RPMI7951 (cell line): ENCODE results near the gene COX20. TPM values are rescaled to one million over a fixed set of nuclear protein-coding genes. Genes with fewer than 3 reads are reported as not detected.
"Not testable (repeated sequence)": the region's sequence is repeated elsewhere in the genome, so short reads cannot be mapped to it uniquely, and the experiment has no call there.

Experiments
- DNase-seq: peaks from one replicate; pipeline ENCODE4 v3.0.0-alpha.2; 2012; ENCODE audit warnings: low read depth
- total RNA-seq: library from RNA; depleted of rRNA; stranded (reverse); fragments of >200 nt; shearing (Covaris generic); gene quantifications from 2 replicates; pipeline ENCODE4 v1.2.3, GENCODE V29; 2014; rRNA removed

Gene COX20
- total RNA-seq = 45.2 and 50.2 TPM in 2 replicates

GRCh38 chr1:244835276-244836134, at the start of gene COX20:
TSS of gene COX20 (plus strand) at chr1:244835658. CDS start at chr1:244835715, 57 bp downstream.
- DNase-seq = peak; percentile 92

- no peak for DNase-seq
Measured at GRCh38 chr1:244788493-244789275, 46.8 kb upstream of the COX20 start.

- no peak for DNase-seq
Measured at GRCh38 chr1:244789276-244789580, 46.2 kb upstream of the COX20 start.

- no peak for DNase-seq
Measured at GRCh38 chr1:244789731-244790130, 45.7 kb upstream of the COX20 start.

- DNase-seq = no peak
Measured at GRCh38 chr1:244791061-244791460, 44.4 kb upstream of the COX20 start.

GRCh38 chr1:244792188-244792850, 43.1 kb upstream of the COX20 start:
- DNase-seq = no peak

GRCh38 chr1:244794071-244794470, 41.4 kb upstream of the COX20 start:
- DNase-seq = no peak

- DNase-seq = not testable (repeated sequence)
Measured at GRCh38 chr1:244794516-244794915, 40.9 kb upstream of the COX20 start.

GRCh38 chr1:244796719-244797406, 38.6 kb upstream of the COX20 start:
- DNase-seq = peak; percentile 60

GRCh38 chr1:244800821-244801220, 34.6 kb upstream of the COX20 start:
- no peak for DNase-seq

- peak; percentile 57 for DNase-seq
Measured at GRCh38 chr1:244801246-244801645, 34.2 kb upstream of the COX20 start.

GRCh38 chr1:244802041-244802440, 33.4 kb upstream of the COX20 start:
- DNase-seq = no peak

- no peak for DNase-seq
Measured at GRCh38 chr1:244802556-244803239, 32.8 kb upstream of the COX20 start.

GRCh38 chr1:244804841-244805240, 30.6 kb upstream of the COX20 start:
- DNase-seq = no peak

- DNase-seq = no peak
Measured at GRCh38 chr1:244807138-244807537, 28.3 kb upstream of the COX20 start.

GRCh38 chr1:244810221-244810620, 25.2 kb upstream of the COX20 start:
- DNase-seq = no peak

GRCh38 chr1:244813327-244813726, 22.1 kb upstream of the COX20 start:
- no peak for DNase-seq

- no peak for DNase-seq
Measured at GRCh38 chr1:244815600-244816099, 19.8 kb upstream of the COX20 start.

- DNase-seq = no peak
Measured at GRCh38 chr1:244817415-244817894, 18.0 kb upstream of the COX20 start.

GRCh38 chr1:244820131-244820530, 15.3 kb upstream of the COX20 start:
- DNase-seq = no peak

GRCh38 chr1:244821134-244821533, 14.3 kb upstream of the COX20 start:
- DNase-seq = no peak
